Stimulated activated naive B cell treated with anti-CD40 and anti-IgM and Interleukin-4, amounts not matched to agents 10 μg/mL and 1 μg/mL and 100 μg/mL, for 72 hours (primary cell): ENCODE measurements around the gene OR4D1.
"Not testable (repeated sequence)": the region's sequence is repeated elsewhere in the genome, so short reads cannot be mapped to it uniquely, and the experiment has no call there.

Experiments used
- ATAC-seq, 2 donors: fragments of 150-1000 bp; cut with Tn5 transposase; replicated peaks; 2 replicates each; pipeline ENCODE4 v1.10.0; 2021; ENCODE audit warnings: moderate library complexity in 1 of 2
- DNase-seq: peaks from one replicate; pipeline ENCODE4 v3.0.0; 2021
- H3K27ac Mint-ChIP-seq: one replicate; pipeline ENCODE4 v1.8.0; 2022; ENCODE audit warnings: mild to moderate bottlenecking, mixed read lengths
- H3K27me3 Mint-ChIP-seq, 2 donors: one replicate each; pipeline ENCODE4 v1.8.0; 2022; ENCODE audit warnings: mixed read lengths in 2 of 2
- H3K36me3 Mint-ChIP-seq, 2 donors: one replicate each; pipeline ENCODE4 v1.8.0; 2022; ENCODE audit warnings: mixed read lengths in 2 of 2, mild to moderate bottlenecking in 1 of 2
- H3K4me1 Mint-ChIP-seq, 2 donors: one replicate each; pipeline ENCODE4 v1.8.0; 2022; ENCODE audit warnings: mixed read lengths in 2 of 2, mild to moderate bottlenecking in 1 of 2
- H3K4me3 Mint-ChIP-seq, 2 donors: one replicate each; pipeline ENCODE4 v1.8.0; 2022; ENCODE audit warnings: mild to moderate bottlenecking in 2 of 2, mixed read lengths in 2 of 2, moderate library complexity in 1 of 2
- H3K9me3 Mint-ChIP-seq, 2 donors: one replicate each; pipeline ENCODE4 v1.8.0; 2022; ENCODE audit warnings: mixed read lengths in 2 of 2, mild to moderate bottlenecking in 1 of 2

OR4D1 gene

DNA sequence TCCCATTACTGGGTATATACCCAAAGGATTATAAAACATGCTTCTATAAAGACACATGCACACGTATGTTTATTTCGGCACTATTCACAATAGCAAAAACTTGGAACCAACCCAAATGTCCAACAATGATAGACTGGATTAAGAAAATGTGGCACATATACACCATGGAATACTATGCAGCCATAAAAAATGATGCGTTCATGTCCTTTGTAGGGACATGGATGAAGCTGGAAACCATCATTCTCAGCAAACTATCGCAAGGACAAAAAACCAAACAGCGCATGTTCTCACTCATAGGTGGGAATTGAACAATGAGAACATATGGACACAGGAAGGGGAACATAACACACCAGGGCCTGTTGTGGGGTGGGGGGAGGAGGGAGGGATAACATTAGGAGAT, 15.5 kb upstream of the OR4D1 start:
- H3K4me1 Mint-ChIP-seq, DNase-seq, H3K36me3 Mint-ChIP-seq, H3K4me3 Mint-ChIP-seq, ATAC-seq, H3K27ac Mint-ChIP-seq: not testable (repeated sequence)
- H3K27me3 Mint-ChIP-seq: peaks cover 51 to 76% of the 10 kb centered on the region in 2 donors
- H3K9me3 Mint-ChIP-seq: peaks cover 6 to 13% of the 10 kb centered on the region in 2 donors

- H3K27me3 Mint-ChIP-seq: peaks cover 48 to 76% of the 10 kb centered on the region in 2 donors
- no peak overlapping the region for H3K4me3 Mint-ChIP-seq
- H3K4me1 Mint-ChIP-seq: peaks cover 2 to 6% of the 10 kb centered on the region in 2 donors
- no peak for ATAC-seq
- no peak for DNase-seq
- peaks cover 6 to 13% of the 10 kb centered on the region in 2 donors for H3K9me3 Mint-ChIP-seq
- no peak overlapping the region for H3K27ac Mint-ChIP-seq
- no peaks in the 10 kb centered on the region for H3K36me3 Mint-ChIP-seq
These were observed 11.4 kb upstream of the OR4D1 start for GRCh38 chr17:58136669-58137279.

- no peak overlapping the region for H3K4me3 Mint-ChIP-seq
These were observed 6.7 kb upstream of the OR4D1 start for GRCh38 chr17:58141505-58141904.

GRCh38 chr17:58143335-58143734, 4.8 kb upstream of the OR4D1 start:
- H3K27ac Mint-ChIP-seq, H3K4me3 Mint-ChIP-seq, DNase-seq, ATAC-seq, H3K4me1 Mint-ChIP-seq, H3K36me3 Mint-ChIP-seq: not testable (repeated sequence)
- Mint-ChIP-seq H3K9me3 (peaks cover 20 to 28% of the 10 kb centered on the region in 2 donors), H3K27me3 (peaks cover 34 to 66% of the 10 kb centered on the region in 2 donors)

More at GRCh38 chr17:58141505-58141904, 6.7 kb upstream of the OR4D1 start:
- no peak for DNase-seq
- peaks cover 25 to 26% of the 10 kb centered on the region in 2 donors for H3K9me3 Mint-ChIP-seq
- peaks cover 6 to 9% of the 10 kb centered on the region in 2 donors for H3K36me3 Mint-ChIP-seq
- H3K4me1 Mint-ChIP-seq: no peaks in the 10 kb centered on the region
- no peak for ATAC-seq
- H3K27me3 Mint-ChIP-seq: peaks cover 40 to 69% of the 10 kb centered on the region in 2 donors
- no peak overlapping the region for H3K27ac Mint-ChIP-seq

GRCh38 chr17:58144801-58145200, 3.4 kb upstream of the OR4D1 start:
- no peak for DNase-seq
- Mint-ChIP-seq H3K4me3 (no peak overlapping the region), H3K9me3 (peaks cover 20 to 28% of the 10 kb centered on the region in 2 donors), H3K27ac (no peak overlapping the region), H3K27me3 (peaks cover 43 to 65% of the 10 kb centered on the region in 2 donors), H3K36me3 (peaks cover 6 to 9% of the 10 kb centered on the region in 2 donors), H3K4me1 (no peaks in the 10 kb centered on the region)
- no peak for ATAC-seq

- Mint-ChIP-seq H3K9me3 (peaks cover 20 to 28% of the 10 kb centered on the region in 2 donors), H3K36me3 (peaks cover 6 to 9% of the 10 kb centered on the region in 2 donors), H3K4me3 (no peak overlapping the region), H3K27ac (no peak overlapping the region), H3K4me1 (peaks cover 0 to 9% of the 10 kb centered on the region in 2 donors), H3K27me3 (peaks cover 41 to 50% of the 10 kb centered on the region in 2 donors)
- no peak for DNase-seq
- no peak for ATAC-seq
These were observed 425 bp downstream of the OR4D1 start for GRCh38 chr17:58148609-58149008.

- Mint-ChIP-seq H3K27me3 (peaks cover 34 to 47% of the 10 kb centered on the region in 2 donors), H3K4me3 (no peak overlapping the region), H3K27ac (no peak overlapping the region), H3K36me3 (peaks cover 0 to 2% of the 10 kb centered on the region in 2 donors), H3K4me1 (peaks cover 0 to 9% of the 10 kb centered on the region in 2 donors), H3K9me3 (peaks cover 9 to 13% of the 10 kb centered on the region in 2 donors)
- DNase-seq (no peak), ATAC-seq (no peak)
These were observed 2.2 kb downstream of the OR4D1 start for GRCh38 chr17:58150394-58150793.

DNA sequence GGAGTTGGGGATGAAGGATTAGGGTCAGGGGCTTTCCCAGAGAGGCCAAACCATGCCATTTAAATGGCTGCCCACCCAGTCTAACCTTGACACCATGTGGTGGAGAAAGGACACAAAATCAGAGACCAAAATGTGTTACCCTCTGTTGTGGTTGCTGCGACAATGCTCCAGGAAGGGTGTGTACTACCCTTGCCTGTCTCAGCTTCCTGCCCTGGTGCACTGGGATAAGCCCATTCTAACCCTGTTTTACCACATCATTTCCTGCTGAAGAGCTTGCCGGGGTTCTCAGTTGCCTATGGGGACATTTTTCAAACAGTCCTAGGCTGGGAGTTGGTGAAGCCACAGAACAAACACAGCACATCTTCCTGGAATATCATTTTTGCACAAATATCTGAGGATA, 4.9 kb downstream of the OR4D1 start:
- peaks cover 42 to 47% of the 10 kb centered on the region in 2 donors for H3K27me3 Mint-ChIP-seq
- no peak overlapping the region for H3K27ac Mint-ChIP-seq
- no peak for DNase-seq
- no peak for ATAC-seq
- no peak overlapping the region for H3K4me3 Mint-ChIP-seq
- H3K4me1 Mint-ChIP-seq: peaks cover 7 to 20% of the 10 kb centered on the region in 2 donors
- H3K9me3 Mint-ChIP-seq: no peaks in the 10 kb centered on the region
- no peaks in the 10 kb centered on the region for H3K36me3 Mint-ChIP-seq

DNA sequence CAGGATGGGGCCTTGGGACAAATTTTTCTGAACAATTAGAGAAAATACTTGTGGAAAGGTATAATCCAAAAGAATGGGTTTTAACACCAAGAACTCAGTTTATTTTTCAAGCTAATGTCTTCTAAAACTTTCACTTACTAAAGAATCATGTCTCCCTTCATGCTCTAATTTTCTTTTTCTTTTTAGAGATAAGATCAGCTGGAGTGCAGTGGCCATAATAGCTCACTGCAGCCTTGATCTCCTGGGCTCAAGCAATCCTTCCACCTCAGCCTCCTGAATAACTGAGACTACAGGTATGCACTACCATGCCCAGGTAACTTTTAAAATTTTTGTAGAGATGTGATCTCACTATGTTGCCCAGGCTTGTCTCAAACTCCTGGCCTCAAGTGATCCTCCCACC, 5.5 kb downstream of the OR4D1 start:
- Mint-ChIP-seq H3K27ac (no peak overlapping the region), H3K4me3 (no peak overlapping the region), H3K27me3 (peaks cover 35 to 41% of the 10 kb centered on the region in 2 donors), H3K9me3 (no peaks in the 10 kb centered on the region), H3K36me3 (no peaks in the 10 kb centered on the region), H3K4me1 (peaks cover 7 to 20% of the 10 kb centered on the region in 2 donors)
- ATAC-seq (no peak), DNase-seq (no peak)

- H3K27me3 Mint-ChIP-seq: peaks cover 30 to 39% of the 10 kb centered on the region in 2 donors
- DNase-seq: peak; percentile 6
These were observed 8.9 kb downstream of the OR4D1 start for GRCh38 chr17:58156839-58157803.

GRCh38 chr17:58158181-58158580, 10.0 kb downstream of the OR4D1 start:
- Mint-ChIP-seq H3K4me3 (no peak overlapping the region), H3K27me3 (peaks cover 33 to 42% of the 10 kb centered on the region in 2 donors), H3K36me3 (no peaks in the 10 kb centered on the region), H3K4me1 (peaks cover 7 to 11% of the 10 kb centered on the region in 2 donors), H3K27ac (no peak overlapping the region), H3K9me3 (no peaks in the 10 kb centered on the region)
- ATAC-seq: no peak
- no peak for DNase-seq

More at GRCh38 chr17:58156839-58157803, 8.9 kb downstream of the OR4D1 start:
- peak overlapping the region; percentile 85 for H3K27ac Mint-ChIP-seq
- peak overlapping the region; percentile 83 to 84 for H3K4me3 Mint-ChIP-seq
- ATAC-seq: peak; percentile 83 to 88
- H3K9me3 Mint-ChIP-seq: no peaks in the 10 kb centered on the region
- no peaks in the 10 kb centered on the region for H3K36me3 Mint-ChIP-seq
- H3K4me1 Mint-ChIP-seq: peaks cover 7 to 20% of the 10 kb centered on the region in 2 donors

DNA sequence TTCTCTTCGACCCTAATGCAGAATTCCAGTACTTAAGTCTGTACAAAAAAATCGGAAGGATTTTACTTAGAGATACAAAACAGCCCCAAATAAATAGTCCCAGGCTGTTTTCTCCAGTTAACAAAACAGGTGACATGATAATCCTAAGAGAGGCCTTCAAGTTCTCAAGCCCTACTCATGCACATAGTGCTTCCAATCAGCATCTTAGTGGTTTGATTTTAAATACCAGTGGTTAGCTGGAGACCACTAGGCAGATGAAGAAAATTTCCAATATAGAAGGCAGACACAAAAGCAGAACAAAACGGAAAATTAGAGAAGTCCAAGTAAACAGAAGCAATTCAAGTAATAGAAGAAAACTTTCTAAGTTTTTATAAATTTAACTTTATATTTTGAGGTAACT, 13.4 kb downstream of the OR4D1 start:
- no peak overlapping the region for H3K4me3 Mint-ChIP-seq
- DNase-seq: no peak
- peaks cover 7 to 11% of the 10 kb centered on the region in 2 donors for H3K4me1 Mint-ChIP-seq
- no peaks in the 10 kb centered on the region for H3K36me3 Mint-ChIP-seq
- no peak for ATAC-seq
- no peak overlapping the region for H3K27ac Mint-ChIP-seq
- peaks cover 35 to 39% of the 10 kb centered on the region in 2 donors for H3K27me3 Mint-ChIP-seq
- H3K9me3 Mint-ChIP-seq: no peaks in the 10 kb centered on the region

DNA sequence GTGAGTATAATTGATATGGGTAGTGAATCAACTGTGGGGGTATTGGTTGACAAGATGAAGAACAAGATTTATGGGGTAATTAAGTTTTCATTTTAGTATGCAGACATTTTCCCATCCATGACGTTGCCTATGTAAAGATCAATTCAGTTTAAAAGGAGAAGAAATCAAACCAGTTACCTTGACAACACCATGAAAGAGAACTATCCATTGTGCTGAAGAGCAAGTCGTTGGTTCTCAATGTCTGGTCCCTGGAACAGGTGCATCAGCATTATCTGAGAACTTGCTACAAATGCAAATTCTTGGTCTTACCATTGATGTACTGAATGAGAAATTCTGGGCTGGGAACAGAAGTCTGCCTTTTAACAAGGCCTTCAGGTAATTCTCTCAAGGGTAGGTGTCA, 17.8 kb downstream of the OR4D1 start:
- Mint-ChIP-seq H3K4me1 (no peaks in the 10 kb centered on the region), H3K27me3 (peaks cover 45 to 52% of the 10 kb centered on the region in 2 donors), H3K27ac (no peak overlapping the region), H3K4me3 (no peak overlapping the region), H3K36me3 (peaks cover 0 to 4% of the 10 kb centered on the region in 2 donors), H3K9me3 (peaks cover 0 to 4% of the 10 kb centered on the region in 2 donors)
- DNase-seq: no peak
- no peak for ATAC-seq

DNA sequence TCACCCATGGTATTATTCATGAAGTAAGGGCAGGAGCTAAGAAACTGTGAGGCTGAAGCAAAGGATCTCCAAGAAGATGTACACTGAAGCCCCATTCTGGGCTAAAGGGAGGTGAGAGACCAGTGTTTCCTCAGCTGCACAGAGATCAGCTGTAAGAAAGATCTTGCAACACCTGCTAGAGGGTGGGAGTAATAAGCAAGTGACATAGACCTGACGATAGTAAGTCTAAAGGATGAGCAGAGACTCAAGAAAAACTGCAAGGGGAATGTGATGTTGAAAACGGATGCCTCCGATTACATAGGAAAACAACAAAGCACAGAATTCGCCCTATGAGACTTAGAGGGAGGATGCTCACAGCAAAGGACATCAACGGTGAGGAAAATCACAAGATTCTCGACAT, 18.5 kb downstream of the OR4D1 start, which contains the start of gene OR4D2:
TSS of gene OR4D2 (plus strand) at position 301 of the 400 bp plus-strand sequence. CDS start 2,674 bp downstream, outside the sequence.
- H3K27me3 Mint-ChIP-seq: peaks cover 45 to 54% of the 10 kb centered on the region in 2 donors
- H3K4me3 Mint-ChIP-seq: no peak within 1 kb of the TSS
- no peak for ATAC-seq
- no peak within 1 kb of the TSS for H3K27ac Mint-ChIP-seq
- no peaks in the 10 kb centered on the region for H3K4me1 Mint-ChIP-seq
- H3K9me3 Mint-ChIP-seq: peaks cover 0 to 4% of the 10 kb centered on the region in 2 donors
- peaks cover 0 to 4% of the 10 kb centered on the region in 2 donors for H3K36me3 Mint-ChIP-seq
- DNase-seq: no peak
